GM23338 (cell line): ENCODE results near the gene ZNF695. TPM values are rescaled to one million over a fixed set of nuclear protein-coding genes. Genes with fewer than 3 reads are reported as not detected.

Source experiments
- ATAC-seq: fragments of 200-7000 bp; cut with Tn5 transposase; 3 replicates; pipeline ENCODE4 v1.9.1; 2020
- DNase-seq: peaks from one replicate; pipeline ENCODE4 v3.0.0-alpha.2; 2015; ENCODE audit warnings: low spot score
- H2AFZ ChIP-seq: fragments of 200-600 bp; sonication (generic); 2 replicates; pipeline ENCODE4 v1.8.0; 2016; ENCODE audit warnings: antibody characterized with exemption, mild to moderate bottlenecking, moderate library complexity
- H3F3A ChIP-seq: fragments of 200-600 bp; sonication (generic); replicated peaks from 2 replicates; pipeline ENCODE4 v1.8.0; 2017; ENCODE audit warnings: antibody characterized with exemption, mixed run types, low read depth
- H3K27ac ChIP-seq: fragments of 200-600 bp; sonication (generic); 2 replicates; pipeline ENCODE4 v1.6.1; 2016; ENCODE audit warnings: low read depth
- H3K27me3 ChIP-seq: fragments of 200-600 bp; sonication (generic); 2 replicates; pipeline ENCODE4 v1.8.0; 2016; ENCODE audit warnings: mild to moderate bottlenecking, mixed run types, moderate library complexity; ENCODE audit not compliant: insufficient read depth
- H3K36me3 ChIP-seq: fragments of 200-600 bp; sonication (generic); 2 replicates; pipeline ENCODE4 v1.8.0; 2016; ENCODE audit warnings: mild to moderate bottlenecking; ENCODE audit not compliant: insufficient read depth
- H3K4me1 ChIP-seq: fragments of 200-600 bp; sonication (generic); 2 replicates; pipeline ENCODE4 v1.8.0; 2016; ENCODE audit warnings: mild to moderate bottlenecking, moderate library complexity; ENCODE audit not compliant: insufficient read depth
- H3K4me2 ChIP-seq: fragments of 200-600 bp; sonication (generic); 2 replicates; pipeline ENCODE4 v1.7.1; 2017; ENCODE audit warnings: mixed run types
- H3K4me3 ChIP-seq: fragments of 200-600 bp; sonication (generic); 2 replicates; pipeline ENCODE4 v1.6.1; 2016; ENCODE audit warnings: mixed run types
- H3K79me2 ChIP-seq: fragments of 200-600 bp; sonication (generic); replicated peaks from 2 replicates; pipeline ENCODE4 v1.8.0; 2017; ENCODE audit warnings: mild to moderate bottlenecking; ENCODE audit not compliant: insufficient read depth
- H3K9me2 ChIP-seq: fragments of 200-600 bp; sonication (generic); 2 replicates; pipeline ENCODE4 v1.8.0; 2017; ENCODE audit not compliant: insufficient read depth
- H4K20me1 ChIP-seq: fragments of 200-600 bp; sonication (generic); replicated peaks from 2 replicates; pipeline ENCODE4 v1.8.0; 2017; ENCODE audit warnings: mild to moderate bottlenecking; ENCODE audit not compliant: insufficient read depth
- H3K27ac Mint-ChIP-seq: 2 replicates; pipeline ENCODE4 v1.8.0; 2020; ENCODE audit warnings: inconsistent platforms, mild to moderate bottlenecking, moderate library complexity, mixed read lengths
- H3K27me3 Mint-ChIP-seq: 3 replicates; pipeline ENCODE4 v1.8.0; 2022; ENCODE audit warnings: low read depth, mild to moderate bottlenecking, moderate library complexity, mixed read lengths, inconsistent platforms; ENCODE audit not compliant: insufficient read depth, poor library complexity
- H3K36me3 Mint-ChIP-seq: 3 replicates; pipeline ENCODE4 v1.8.0; 2021; ENCODE audit warnings: low read depth, mild to moderate bottlenecking, inconsistent platforms, moderate library complexity, mixed read lengths
- H3K4me1 Mint-ChIP-seq: 3 replicates; pipeline ENCODE4 v1.8.0; 2020; ENCODE audit warnings: mild to moderate bottlenecking, inconsistent platforms, mixed read lengths
- H3K4me3 Mint-ChIP-seq: 3 replicates; pipeline ENCODE4 v1.8.0; 2021; ENCODE audit warnings: moderate library complexity, mild to moderate bottlenecking, inconsistent platforms, mixed read lengths
- H3K9me3 Mint-ChIP-seq: 3 replicates; pipeline ENCODE4 v1.8.0; 2020; ENCODE audit warnings: moderate library complexity, mild to moderate bottlenecking, inconsistent platforms, mixed read lengths
- CREB1 ChIP-seq: fragments of 250-450 bp; sonication (Bioruptor Pico); IDR thresholded peaks from 2 replicates; pipeline ENCODE4 v1.5.0; 2020; ENCODE audit warnings: low read depth, mild to moderate bottlenecking, moderate library complexity
- EZH2 ChIP-seq: fragments of 200-600 bp; sonication (generic); IDR thresholded peaks from one replicate; pipeline ENCODE4 v1.8.0; 2017; ENCODE audit warnings: antibody characterized with exemption, mild to moderate bottlenecking, low read depth; ENCODE audit not compliant: unreplicated experiment
- EZH2phosphoT487 ChIP-seq: fragments of 200-600 bp; sonication (generic); IDR thresholded peaks from one replicate; pipeline ENCODE4 v1.8.1; 2018; ENCODE audit warnings: antibody characterized with exemption; ENCODE audit not compliant: unreplicated experiment
- JUNB ChIP-seq: IDR thresholded peaks from one replicate; pipeline ENCODE4 v1.6.1; 2016; ENCODE audit warnings: antibody characterized with exemption; ENCODE audit not compliant: unreplicated experiment
- NANOG ChIP-seq: IDR thresholded peaks from 2 replicates; pipeline ENCODE4 v1.6.1; 2016; ENCODE audit warnings: antibody characterized with exemption, borderline replicate concordance
- POLR2AphosphoS5 ChIP-seq: IDR thresholded peaks from 2 replicates; pipeline ENCODE4 v1.6.1; 2016; ENCODE audit warnings: antibody characterized with exemption, low read depth
- STAT1 ChIP-seq: IDR thresholded peaks from one replicate; pipeline ENCODE4 v1.6.1; 2016; ENCODE audit warnings: antibody characterized with exemption; ENCODE audit not compliant: unreplicated experiment
- ZNF114 ChIP-seq: fragments of 250-450 bp; sonication (Bioruptor Pico); IDR thresholded peaks from 2 replicates; pipeline ENCODE4 v1.5.0; 2020; ENCODE audit warnings: mild to moderate bottlenecking, moderate library complexity
- ZNF331 ChIP-seq: fragments of 250-450 bp; sonication (Bioruptor Pico); IDR thresholded peaks from 2 replicates; pipeline ENCODE4 v1.5.0; 2020; ENCODE audit warnings: low read depth, mild to moderate bottlenecking, moderate library complexity
- polyA plus RNA-seq: library from polyadenylated mRNA; unstranded; fragments of >200 nt; fragmentation: Nextera tagmentation; extraction: Ambion mirVana; gene quantifications from 2 replicates; pipeline ENCODE4 v1.2.1, GENCODE V29; 2016
- total RNA-seq: library from RNA; depleted of rRNA; stranded (reverse); fragments of >200 nt; shearing (Covaris generic); gene quantifications from 2 replicates; pipeline ENCODE4 v1.2.3, GENCODE V29; 2014
- TF ChIP-seq, protein P1 (sequence below): IDR thresholded peaks from 2 replicates; pipeline ENCODE4 v1.6.1; 2016; ENCODE audit warnings: antibody characterized with exemption
- TF ChIP-seq, protein P2 (sequence below): fragments of 250-450 bp; sonication (Bioruptor Pico); IDR thresholded peaks from 2 replicates; pipeline ENCODE4 v1.5.0; 2020; ENCODE audit warnings: mild to moderate bottlenecking, moderate library complexity
- TF ChIP-seq, protein P3 (sequence below), 2 experiments: fragments of 200-600 bp in 1 of 2; sonication (generic) in 1 of 2; conservative IDR thresholded peaks; 2 replicates each; pipeline versions ENCODE4 v1.5.1 to v1.6.1; 2016 to 2017; ENCODE audit warnings: antibody characterized with exemption in 2 of 2, low read depth in 2 of 2, mild to moderate bottlenecking in 2 of 2, moderate library complexity in 1 of 2
- TF ChIP-seq, protein P4 (sequence below): IDR thresholded peaks from one replicate; pipeline ENCODE4 v1.6.1; 2018; ENCODE audit warnings: antibody characterized with exemption; ENCODE audit not compliant: unreplicated experiment

Gene ZNF695
- total and polyA plus RNA-seq, 2 experiments from 2014 or later = 26.5 to 34.2 TPM

- H4K20me1 ChIP-seq = no peaks in the 10 kb centered on the region
- Mint-ChIP-seq H3K27me3 (peaks cover 2% of the 10 kb centered on the region), H3K36me3 (peaks cover 24% of the 10 kb centered on the region)
Measured at GRCh38 chr1:246951413-246951812, 56.4 kb downstream of the ZNF695 start.

More at GRCh38 chr1:246951413-246951812, 56.4 kb downstream of the ZNF695 start:
- H3K27ac Mint-ChIP-seq = no peak overlapping the region
- peaks cover 13% of the 10 kb centered on the region; the same call in 2 of the 3 replicates for H3K4me1 Mint-ChIP-seq
- no peaks in the 10 kb centered on the region for H3K9me2 ChIP-seq
- no peaks in the 10 kb centered on the region; the same call in 2 of the 3 replicates for H3K9me3 Mint-ChIP-seq
- peaks cover 20% of the 10 kb centered on the region for H3K4me1 ChIP-seq
- H3K4me3 ChIP-seq = no peak overlapping the region
- no peaks in the 10 kb centered on the region for H3K79me2 ChIP-seq
- no peaks in the 10 kb centered on the region for H3K36me3 ChIP-seq
- H3K4me2 ChIP-seq = no peak overlapping the region
- no peaks in the 10 kb centered on the region for H3K27me3 ChIP-seq
- no peak overlapping the region for H2AFZ ChIP-seq
- no peak overlapping the region for H3K4me3 Mint-ChIP-seq
- TF ChIP-seq JUNB (no peak), CREB1 (CRISPR knock-in tag) (no peak), NANOG (no peak), EZH2phosphoT487 (no peak), STAT1 (no peak), ZNF331 (CRISPR knock-in tag) (no peak), ZNF114 (CRISPR knock-in tag) (no peak), EZH2 (no peak), POLR2AphosphoS5 (no peak)
- TF ChIP-seq, protein P1, sequence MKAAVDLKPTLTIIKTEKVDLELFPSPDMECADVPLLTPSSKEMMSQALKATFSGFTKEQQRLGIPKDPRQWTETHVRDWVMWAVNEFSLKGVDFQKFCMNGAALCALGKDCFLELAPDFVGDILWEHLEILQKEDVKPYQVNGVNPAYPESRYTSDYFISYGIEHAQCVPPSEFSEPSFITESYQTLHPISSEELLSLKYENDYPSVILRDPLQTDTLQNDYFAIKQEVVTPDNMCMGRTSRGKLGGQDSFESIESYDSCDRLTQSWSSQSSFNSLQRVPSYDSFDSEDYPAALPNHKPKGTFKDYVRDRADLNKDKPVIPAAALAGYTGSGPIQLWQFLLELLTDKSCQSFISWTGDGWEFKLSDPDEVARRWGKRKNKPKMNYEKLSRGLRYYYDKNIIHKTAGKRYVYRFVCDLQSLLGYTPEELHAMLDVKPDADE = no peak
- TF ChIP-seq, protein P2, sequence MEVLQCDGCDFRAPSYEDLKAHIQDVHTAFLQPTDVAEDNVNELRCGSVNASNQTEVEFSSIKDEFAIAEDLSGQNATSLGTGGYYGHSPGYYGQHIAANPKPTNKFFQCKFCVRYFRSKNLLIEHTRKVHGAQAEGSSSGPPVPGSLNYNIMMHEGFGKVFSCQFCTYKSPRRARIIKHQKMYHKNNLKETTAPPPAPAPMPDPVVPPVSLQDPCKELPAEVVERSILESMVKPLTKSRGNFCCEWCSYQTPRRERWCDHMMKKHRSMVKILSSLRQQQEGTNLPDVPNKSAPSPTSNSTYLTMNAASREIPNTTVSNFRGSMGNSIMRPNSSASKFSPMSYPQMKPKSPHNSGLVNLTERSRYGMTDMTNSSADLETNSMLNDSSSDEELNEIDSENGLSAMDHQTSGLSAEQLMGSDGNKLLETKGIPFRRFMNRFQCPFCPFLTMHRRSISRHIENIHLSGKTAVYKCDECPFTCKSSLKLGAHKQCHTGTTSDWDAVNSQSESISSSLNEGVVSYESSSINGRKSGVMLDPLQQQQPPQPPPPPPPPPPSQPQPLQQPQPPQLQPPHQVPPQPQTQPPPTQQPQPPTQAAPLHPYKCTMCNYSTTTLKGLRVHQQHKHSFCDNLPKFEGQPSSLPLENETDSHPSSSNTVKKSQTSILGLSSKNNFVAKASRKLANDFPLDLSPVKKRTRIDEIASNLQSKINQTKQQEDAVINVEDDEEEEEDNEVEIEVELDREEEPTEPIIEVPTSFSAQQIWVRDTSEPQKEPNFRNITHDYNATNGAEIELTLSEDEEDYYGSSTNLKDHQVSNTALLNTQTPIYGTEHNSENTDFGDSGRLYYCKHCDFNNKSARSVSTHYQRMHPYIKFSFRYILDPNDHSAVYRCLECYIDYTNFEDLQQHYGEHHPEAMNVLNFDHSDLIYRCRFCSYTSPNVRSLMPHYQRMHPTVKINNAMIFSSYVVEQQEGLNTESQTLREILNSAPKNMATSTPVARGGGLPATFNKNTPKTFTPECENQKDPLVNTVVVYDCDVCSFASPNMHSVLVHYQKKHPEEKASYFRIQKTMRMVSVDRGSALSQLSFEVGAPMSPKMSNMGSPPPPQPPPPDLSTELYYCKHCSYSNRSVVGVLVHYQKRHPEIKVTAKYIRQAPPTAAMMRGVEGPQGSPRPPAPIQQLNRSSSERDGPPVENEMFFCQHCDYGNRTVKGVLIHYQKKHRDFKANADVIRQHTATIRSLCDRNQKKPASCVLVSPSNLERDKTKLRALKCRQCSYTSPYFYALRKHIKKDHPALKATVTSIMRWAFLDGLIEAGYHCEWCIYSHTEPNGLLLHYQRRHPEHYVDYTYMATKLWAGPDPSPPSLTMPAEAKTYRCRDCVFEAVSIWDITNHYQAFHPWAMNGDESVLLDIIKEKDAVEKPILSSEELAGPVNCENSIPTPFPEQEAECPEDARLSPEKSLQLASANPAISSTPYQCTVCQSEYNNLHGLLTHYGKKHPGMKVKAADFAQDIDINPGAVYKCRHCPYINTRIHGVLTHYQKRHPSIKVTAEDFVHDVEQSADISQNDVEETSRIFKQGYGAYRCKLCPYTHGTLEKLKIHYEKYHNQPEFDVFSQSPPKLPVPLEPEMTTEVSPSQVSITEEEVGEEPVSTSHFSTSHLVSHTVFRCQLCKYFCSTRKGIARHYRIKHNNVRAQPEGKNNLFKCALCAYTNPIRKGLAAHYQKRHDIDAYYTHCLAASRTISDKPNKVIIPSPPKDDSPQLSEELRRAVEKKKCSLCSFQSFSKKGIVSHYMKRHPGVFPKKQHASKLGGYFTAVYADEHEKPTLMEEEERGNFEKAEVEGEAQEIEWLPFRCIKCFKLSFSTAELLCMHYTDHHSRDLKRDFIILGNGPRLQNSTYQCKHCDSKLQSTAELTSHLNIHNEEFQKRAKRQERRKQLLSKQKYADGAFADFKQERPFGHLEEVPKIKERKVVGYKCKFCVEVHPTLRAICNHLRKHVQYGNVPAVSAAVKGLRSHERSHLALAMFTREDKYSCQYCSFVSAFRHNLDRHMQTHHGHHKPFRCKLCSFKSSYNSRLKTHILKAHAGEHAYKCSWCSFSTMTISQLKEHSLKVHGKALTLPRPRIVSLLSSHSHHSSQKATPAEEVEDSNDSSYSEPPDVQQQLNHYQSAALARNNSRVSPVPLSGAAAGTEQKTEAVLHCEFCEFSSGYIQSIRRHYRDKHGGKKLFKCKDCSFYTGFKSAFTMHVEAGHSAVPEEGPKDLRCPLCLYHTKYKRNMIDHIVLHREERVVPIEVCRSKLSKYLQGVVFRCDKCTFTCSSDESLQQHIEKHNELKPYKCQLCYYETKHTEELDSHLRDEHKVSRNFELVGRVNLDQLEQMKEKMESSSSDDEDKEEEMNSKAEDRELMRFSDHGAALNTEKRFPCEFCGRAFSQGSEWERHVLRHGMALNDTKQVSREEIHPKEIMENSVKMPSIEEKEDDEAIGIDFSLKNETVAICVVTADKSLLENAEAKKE (CRISPR knock-in tag) = no peak
- TF ChIP-seq, protein P3, sequence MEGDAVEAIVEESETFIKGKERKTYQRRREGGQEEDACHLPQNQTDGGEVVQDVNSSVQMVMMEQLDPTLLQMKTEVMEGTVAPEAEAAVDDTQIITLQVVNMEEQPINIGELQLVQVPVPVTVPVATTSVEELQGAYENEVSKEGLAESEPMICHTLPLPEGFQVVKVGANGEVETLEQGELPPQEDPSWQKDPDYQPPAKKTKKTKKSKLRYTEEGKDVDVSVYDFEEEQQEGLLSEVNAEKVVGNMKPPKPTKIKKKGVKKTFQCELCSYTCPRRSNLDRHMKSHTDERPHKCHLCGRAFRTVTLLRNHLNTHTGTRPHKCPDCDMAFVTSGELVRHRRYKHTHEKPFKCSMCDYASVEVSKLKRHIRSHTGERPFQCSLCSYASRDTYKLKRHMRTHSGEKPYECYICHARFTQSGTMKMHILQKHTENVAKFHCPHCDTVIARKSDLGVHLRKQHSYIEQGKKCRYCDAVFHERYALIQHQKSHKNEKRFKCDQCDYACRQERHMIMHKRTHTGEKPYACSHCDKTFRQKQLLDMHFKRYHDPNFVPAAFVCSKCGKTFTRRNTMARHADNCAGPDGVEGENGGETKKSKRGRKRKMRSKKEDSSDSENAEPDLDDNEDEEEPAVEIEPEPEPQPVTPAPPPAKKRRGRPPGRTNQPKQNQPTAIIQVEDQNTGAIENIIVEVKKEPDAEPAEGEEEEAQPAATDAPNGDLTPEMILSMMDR (conservative IDR thresholded peaks at IDR 0.05; ENCODE audit: low read depth in 2 of 2) = no peak
- TF ChIP-seq, protein P4, sequence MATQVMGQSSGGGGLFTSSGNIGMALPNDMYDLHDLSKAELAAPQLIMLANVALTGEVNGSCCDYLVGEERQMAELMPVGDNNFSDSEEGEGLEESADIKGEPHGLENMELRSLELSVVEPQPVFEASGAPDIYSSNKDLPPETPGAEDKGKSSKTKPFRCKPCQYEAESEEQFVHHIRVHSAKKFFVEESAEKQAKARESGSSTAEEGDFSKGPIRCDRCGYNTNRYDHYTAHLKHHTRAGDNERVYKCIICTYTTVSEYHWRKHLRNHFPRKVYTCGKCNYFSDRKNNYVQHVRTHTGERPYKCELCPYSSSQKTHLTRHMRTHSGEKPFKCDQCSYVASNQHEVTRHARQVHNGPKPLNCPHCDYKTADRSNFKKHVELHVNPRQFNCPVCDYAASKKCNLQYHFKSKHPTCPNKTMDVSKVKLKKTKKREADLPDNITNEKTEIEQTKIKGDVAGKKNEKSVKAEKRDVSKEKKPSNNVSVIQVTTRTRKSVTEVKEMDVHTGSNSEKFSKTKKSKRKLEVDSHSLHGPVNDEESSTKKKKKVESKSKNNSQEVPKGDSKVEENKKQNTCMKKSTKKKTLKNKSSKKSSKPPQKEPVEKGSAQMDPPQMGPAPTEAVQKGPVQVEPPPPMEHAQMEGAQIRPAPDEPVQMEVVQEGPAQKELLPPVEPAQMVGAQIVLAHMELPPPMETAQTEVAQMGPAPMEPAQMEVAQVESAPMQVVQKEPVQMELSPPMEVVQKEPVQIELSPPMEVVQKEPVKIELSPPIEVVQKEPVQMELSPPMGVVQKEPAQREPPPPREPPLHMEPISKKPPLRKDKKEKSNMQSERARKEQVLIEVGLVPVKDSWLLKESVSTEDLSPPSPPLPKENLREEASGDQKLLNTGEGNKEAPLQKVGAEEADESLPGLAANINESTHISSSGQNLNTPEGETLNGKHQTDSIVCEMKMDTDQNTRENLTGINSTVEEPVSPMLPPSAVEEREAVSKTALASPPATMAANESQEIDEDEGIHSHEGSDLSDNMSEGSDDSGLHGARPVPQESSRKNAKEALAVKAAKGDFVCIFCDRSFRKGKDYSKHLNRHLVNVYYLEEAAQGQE = no peak
- DNase-seq = no peak
- no peak for ATAC-seq
- no peaks in the 10 kb centered on the region for H3F3A ChIP-seq
- H3K27ac ChIP-seq = no peak overlapping the region
